Measurements from ENCODE around the gene RABGGTA. TPM values are rescaled to one million over a fixed set of nuclear protein-coding genes. Genes with fewer than 3 reads are reported as not detected.

RABGGTA gene
- total and polyA plus RNA-seq, 2 donors (not counting 1 experiment from before 2014, with no cell fraction given), result 70.1 to 159 TPM

DNA sequence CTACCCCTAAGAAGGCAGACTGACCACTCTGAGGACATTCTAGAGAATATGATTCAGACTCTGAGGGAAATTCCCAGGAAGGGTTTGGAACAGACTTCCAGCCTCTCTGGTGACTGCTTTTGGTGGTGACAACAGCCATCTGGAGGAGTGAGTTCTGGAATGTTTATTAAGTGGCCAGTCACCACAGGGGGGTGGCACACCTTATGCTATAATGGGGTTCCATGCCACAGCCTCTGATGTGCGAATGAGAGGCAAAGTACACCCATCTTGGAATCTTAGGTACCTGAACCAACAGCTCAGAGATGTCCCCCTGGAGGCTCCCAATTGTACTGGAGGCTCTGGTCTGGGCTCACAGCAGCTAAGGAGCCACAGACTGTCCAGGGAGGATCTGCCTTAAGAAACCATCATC lies 19.5 kb downstream of the RABGGTA start:
- H3K4me1 ChIP-seq (ENCODE audit: control insufficient read depth in 2 of 2, insufficient read depth in 2 of 2, low read length in 2 of 2), result peaks cover 3 to 6% of the 10 kb centered on the region in 2 donors
- WGBS (ENCODE audit: insufficient coverage), result 100% methylated on average over 1 of the region's 1 CpG
- H3K27me3 ChIP-seq (replicated peaks in 1 of 4; ENCODE audit: control extremely low read depth in 1 of 4, control insufficient read depth in 3 of 4, insufficient read depth in 4 of 4, low read length in 3 of 4), result no peaks in the 10 kb centered on the region
- H3K4me3 ChIP-seq (ENCODE audit: control extremely low read depth in 1 of 5, extremely low read depth in 1 of 5, insufficient read depth in 1 of 5, low read depth in 2 of 5, low read length in 4 of 5), result no peak overlapping the region
- TF ChIP-seq EZH2 (IDR thresholded peaks at IDR 0.05; ENCODE audit: borderline replicate concordance, insufficient read depth, low read depth, low read length, poor library complexity, severe bottlenecking) (no peak), CTCF (IDR thresholded peaks at IDR 0.05) (no peak)
- ATAC-seq (ENCODE audit: low read depth), result no peak
- H3K4me1 Mint-ChIP-seq, result peaks cover 6% of the 10 kb centered on the region
- no peak overlapping the region for H2AFZ ChIP-seq (ENCODE audit: insufficient read depth, low read depth, low read length, poor library complexity, severe bottlenecking)
- peaks cover 0 to 28% of the 10 kb centered on the region in 2 experiments for H3K36me3 ChIP-seq (replicated peaks in 1 of 2; ENCODE audit: control extremely low read depth in 1 of 2, control insufficient read depth in 1 of 2, extremely low read depth in 1 of 2, insufficient read depth in 2 of 2, low read length in 1 of 2)
- POLR2A ChIA-PET, result no interaction called here
- CTCF ChIA-PET, result interaction anchor here (0.8 to 2.8 kb wide), 3 partner anchors 9 to 56 kb away, joined by 3 to 10 read pairs (median 3); partner anchors contain the start of genes CIDEB and TINF2
- H3K9me3 ChIP-seq (ENCODE audit: control extremely low read depth in 1 of 3, control insufficient read depth in 2 of 3, insufficient read depth in 1 of 3, low read length in 2 of 3), result no peaks in the 10 kb centered on the region
- H3K4me2 ChIP-seq (replicated peaks; ENCODE audit: low read depth, low read length, poor library complexity, severe bottlenecking), result no peak overlapping the region
- no peaks in the 10 kb centered on the region for H4K20me1 ChIP-seq (ENCODE audit: control insufficient read depth, insufficient read depth, low read length, poor library complexity, severe bottlenecking)
- H3K27me3 Mint-ChIP-seq, result no peaks in the 10 kb centered on the region
- intact Hi-C loops (cut with micrococcal nuclease), result no loop called here
- DNase-seq, result no peak
- H3K27ac ChIP-seq (ENCODE audit: low read length in 2 of 2), result no peak overlapping the region
- no peak overlapping the region for H3K9ac ChIP-seq (ENCODE audit: low read length)
- H3K27ac Mint-ChIP-seq, result no peak overlapping the region
- H3K79me2 ChIP-seq (ENCODE audit: control insufficient read depth, insufficient read depth, low read length), result no peaks in the 10 kb centered on the region
- H3K9me3 Mint-ChIP-seq (ENCODE audit: insufficient read depth), result no peaks in the 10 kb centered on the region
- no peak overlapping the region for H3K4me3 Mint-ChIP-seq

- Histone ChIP-seq H2AFZ (ENCODE audit: insufficient read depth, low read depth, low read length, poor library complexity, severe bottlenecking) (no peak overlapping the region), H3K36me3 (replicated peaks in 1 of 2; ENCODE audit: control extremely low read depth in 1 of 2, control insufficient read depth in 1 of 2, extremely low read depth in 1 of 2, insufficient read depth in 2 of 2, low read length in 1 of 2) (peaks cover 0 to 23% of the 10 kb centered on the region in 2 experiments), H3K27me3 (replicated peaks in 1 of 4; ENCODE audit: control extremely low read depth in 1 of 4, control insufficient read depth in 3 of 4, insufficient read depth in 4 of 4, low read length in 3 of 4) (no peaks in the 10 kb centered on the region), H3K4me2 (replicated peaks; ENCODE audit: low read depth, low read length, poor library complexity, severe bottlenecking) (no peak overlapping the region), H3K4me1 (ENCODE audit: control insufficient read depth in 2 of 2, insufficient read depth in 2 of 2, low read length in 2 of 2) (peaks cover 6 to 11% of the 10 kb centered on the region in 2 donors), H3K79me2 (ENCODE audit: control insufficient read depth, insufficient read depth, low read length) (no peaks in the 10 kb centered on the region), H3K9ac (ENCODE audit: low read length) (no peak overlapping the region), H3K9me3 (ENCODE audit: control extremely low read depth in 1 of 3, control insufficient read depth in 2 of 3, insufficient read depth in 1 of 3, low read length in 2 of 3) (no peaks in the 10 kb centered on the region), H3K27ac (ENCODE audit: low read length in 2 of 2) (no peak overlapping the region), H4K20me1 (ENCODE audit: control insufficient read depth, insufficient read depth, low read length, poor library complexity, severe bottlenecking) (no peaks in the 10 kb centered on the region), H3K4me3 (ENCODE audit: control extremely low read depth in 1 of 5, extremely low read depth in 1 of 5, insufficient read depth in 1 of 5, low read depth in 2 of 5, low read length in 4 of 5) (no peak overlapping the region)
- intact Hi-C loops (cut with micrococcal nuclease), result no loop called here
- H3K27ac Mint-ChIP-seq, result no peak overlapping the region
- no peaks in the 10 kb centered on the region for H3K9me3 Mint-ChIP-seq (ENCODE audit: insufficient read depth)
- no peaks in the 10 kb centered on the region for H3K27me3 Mint-ChIP-seq
- peaks cover 8% of the 10 kb centered on the region for H3K4me1 Mint-ChIP-seq
- DNase-seq (no peak), ATAC-seq (ENCODE audit: low read depth) (no peak)
- 81% methylated on average over 4 of the region's 4 CpGs for WGBS (ENCODE audit: insufficient coverage)
- no peak overlapping the region for H3K4me3 Mint-ChIP-seq
- CTCF ChIA-PET, result interaction anchor here (0.9 to 2.8 kb wide), 4 partner anchors 8 to 58 kb away, joined by 3 to 10 read pairs (median 4); partner anchors contain the start of gene TINF2
- TF ChIP-seq EZH2 (IDR thresholded peaks at IDR 0.05; ENCODE audit: borderline replicate concordance, insufficient read depth, low read depth, low read length, poor library complexity, severe bottlenecking) (no peak), CTCF (IDR thresholded peaks at IDR 0.05) (no peak)
- POLR2A ChIA-PET, result no interaction called here
Measured at GRCh38 chr14:24250354-24250753, 21.0 kb downstream of the RABGGTA start.
